SK-N-SH treated with all-trans-retinoic acid at 6 μM for 48 hours (cell line): ENCODE measurements around the gene SPOCK2.

Experiments used
- BACH2 ChIP-seq: fragments of 250-450 bp; sonication (Bioruptor Pico); IDR thresholded peaks from 2 replicates; pipeline ENCODE4 v1.9.0; 2021; ENCODE audit warnings: mild to moderate bottlenecking, borderline replicate concordance
- CSDC2 ChIP-seq: fragments of 250-450 bp; sonication (Bioruptor Pico); IDR thresholded peaks from 2 replicates; pipeline ENCODE4 v1.5.0; 2020; ENCODE audit warnings: mild to moderate bottlenecking, moderate library complexity
- CSRNP3 ChIP-seq: fragments of 250-450 bp; sonication (Bioruptor Pico); IDR thresholded peaks from 2 replicates; pipeline ENCODE4 v1.5.1; 2021; ENCODE audit warnings: mild to moderate bottlenecking, moderate library complexity
- ESRRG ChIP-seq: fragments of 250-450 bp; sonication (Bioruptor Pico); IDR thresholded peaks from 2 replicates; pipeline ENCODE4 v1.6.1; 2021; ENCODE audit warnings: mild to moderate bottlenecking
- PATZ1 ChIP-seq: fragments of 250-450 bp; sonication (Bioruptor Pico); IDR thresholded peaks from 2 replicates; pipeline ENCODE4 v1.8.0; 2020; ENCODE audit warnings: mild to moderate bottlenecking, moderate library complexity, borderline replicate concordance
- POU6F1 ChIP-seq: fragments of 250-450 bp; sonication (Bioruptor Pico); IDR thresholded peaks from 2 replicates; pipeline ENCODE4 v1.8.0; 2021; ENCODE audit warnings: low read depth, mild to moderate bottlenecking, moderate library complexity, borderline replicate concordance
- PPARA ChIP-seq: fragments of 250-450 bp; sonication (Bioruptor Pico); IDR thresholded peaks from 2 replicates; pipeline ENCODE4 v1.5.0; 2020; ENCODE audit warnings: mild to moderate bottlenecking, borderline replicate concordance
- TCF4 ChIP-seq: fragments of 250-450 bp; sonication (Bioruptor Pico); IDR thresholded peaks from 2 replicates; pipeline ENCODE4 v1.8.0; 2021; ENCODE audit warnings: mild to moderate bottlenecking, moderate library complexity, borderline replicate concordance
- TSHZ2 ChIP-seq: fragments of 250-450 bp; sonication (Bioruptor Pico); IDR thresholded peaks from 2 replicates; pipeline ENCODE4 v1.5.0; 2020; ENCODE audit warnings: mild to moderate bottlenecking, moderate library complexity
- ZFP3 ChIP-seq: fragments of 250-450 bp; sonication (Bioruptor Pico); IDR thresholded peaks from 2 replicates; pipeline ENCODE4 v1.5.0; 2020; ENCODE audit warnings: mild to moderate bottlenecking, moderate library complexity
- ZFP30 ChIP-seq: fragments of 450-650 bp; formaldehyde crosslinking; IDR thresholded peaks from 2 replicates; pipeline ENCODE4 v1.5.0; 2022; ENCODE audit warnings: mild to moderate bottlenecking, moderate library complexity
- ZNF565 ChIP-seq: fragments of 450-650 bp; formaldehyde crosslinking; conservative IDR thresholded peaks from 2 replicates; pipeline ENCODE4 v1.5.0; 2020; ENCODE audit warnings: low read depth, mild to moderate bottlenecking, moderate library complexity
- ZNF70 ChIP-seq: fragments of 450-650 bp; formaldehyde crosslinking; IDR thresholded peaks from 2 replicates; pipeline ENCODE4 v1.5.0; 2020; ENCODE audit warnings: mild to moderate bottlenecking, moderate library complexity

GRCh38 chr10:72126872-72127232 is 38.5 kb upstream of the SPOCK2 start:
- TF ChIP-seq BACH2 (CRISPR knock-in tag) (no peak), ZNF565 (CRISPR knock-in tag) (no peak), PATZ1 (no peak), CSDC2 (CRISPR knock-in tag) (no peak), CSRNP3 (CRISPR knock-in tag) (no peak), TCF4 (no peak), PPARA (no peak), TSHZ2 (CRISPR knock-in tag) (no peak), ZFP3 (CRISPR knock-in tag) (no peak), POU6F1 (CRISPR knock-in tag) (no peak), ZFP30 (CRISPR knock-in tag) (no peak), ESRRG (CRISPR knock-in tag) (no peak), ZNF70 (CRISPR knock-in tag) (no peak)
